Uterus (tissue), 4 donors: ENCODE measurements around the gene PTPRN. TPM values are rescaled to one million over a fixed set of nuclear protein-coding genes. Genes with fewer than 3 reads are reported as not detected.
A peak's percentile ranks its signal among the peaks of the same experiment; 100 is the strongest.

Experiments used
- DNase-seq, 2 donors: peaks; one replicate each; pipeline ENCODE4 v3.0.0-alpha.2; 2019 to 2020
- H3K27ac ChIP-seq, 2 donors: fragments of 200-600 bp; sonication (generic); 1 replicate in 1 of 2; 2 replicates in 1 of 2; pipeline ENCODE4 v1.5.1; 2016 to 2018
- H3K27me3 ChIP-seq, 2 donors: fragments of 200-600 bp; sonication (generic); one replicate each; pipeline ENCODE4 v1.5.1; 2018 to 2019; ENCODE audit warnings: control low read depth in 1 of 2
- H3K36me3 ChIP-seq, 2 donors: fragments of 200-600 bp; sonication (generic); one replicate each; pipeline ENCODE4 v1.5.1; 2019; ENCODE audit warnings: control low read depth in 1 of 2
- H3K4me1 ChIP-seq, 2 donors: fragments of 200-600 bp; sonication (generic); one replicate each; pipeline ENCODE4 v1.5.1; 2018 to 2019; ENCODE audit warnings: control low read depth in 1 of 2
- H3K4me3 ChIP-seq, 2 donors: fragments of 200-600 bp; sonication (generic); 1 replicate in 1 of 2; 2 replicates in 1 of 2; pipeline ENCODE4 v1.5.1; 2018 to 2019; ENCODE audit warnings: mild to moderate bottlenecking in 1 of 2
- H3K9me3 ChIP-seq, 2 donors: fragments of 200-600 bp; sonication (generic); one replicate each; pipeline ENCODE4 v1.5.1; 2019; ENCODE audit warnings: control low read depth in 1 of 2
- CTCF ChIP-seq, 4 experiments: fragments of 200-600 bp in 2 of 4; fragments of 450-650 bp in 2 of 4; sonication (generic) in 2 of 4; IDR thresholded peaks; one replicate each; pipeline ENCODE4 v1.5.1; 2016 to 2019; ENCODE audit warnings: antibody characterized with exemption in 4 of 4, mild to moderate bottlenecking in 2 of 4, moderate library complexity in 1 of 4
- POLR2A ChIP-seq, 2 donors: fragments of 450-650 bp; IDR thresholded peaks; one replicate each; pipeline ENCODE4 v1.6.1; 2016; ENCODE audit warnings: antibody characterized with exemption in 2 of 2, mild to moderate bottlenecking in 1 of 2, moderate library complexity in 1 of 2
- intact Hi-C: fragments of 100-400 bp; cut with DNase I; formaldehyde crosslinking; loops from one replicate; pipeline ENCODE4 v1.15.1; 2023; ENCODE audit warnings: low total_unique reads
- microRNA counts, 2 donors: library from miRNA; unstranded; fragments of <30 nt; microRNA quantifications; one replicate each; lab custom pipeline; 2016 to 2017
- microRNA-seq: library from miRNA; unstranded; fragments of <30 nt; microRNA quantifications from one replicate; pipeline ENCODE4, GENCODE V29; 2016; ENCODE audit warnings: borderline microRNAs expressed, borderline replicate concordance
- small RNA-seq: library from RNA; depleted of rRNA; stranded (forward); fragments of <200 nt; gene quantifications from one replicate; pipeline ENCODE3, GENCODE V24; 2016
- total RNA-seq, 4 donors: library from RNA; depleted of rRNA in 3 of 4; stranded (reverse); fragments of >200 nt in 3 of 4; gene quantifications; one replicate each; pipeline versions ENCODE4 v1.1.0 to v1.2.4, GENCODE V29; 2014 to 2023
- donor health status: DM: yes; HTN: yes; CAD: no.

The PTPRN gene
- total RNA-seq, 4 donors from 2014 or later = 0.21 to 0.55 TPM; not detected in 2

- Histone ChIP-seq H3K27me3 (no peaks in the 10 kb centered on the region), H3K4me1 (peaks cover 0 to 19% of the 10 kb centered on the region in 2 donors), H3K27ac (peak within 1 kb of the TSS; percentile 90 to 95), H3K36me3 (no peaks in the 10 kb centered on the region), H3K4me3 (peak within 1 kb of the TSS; percentile 81 to 86), H3K9me3 (no peaks in the 10 kb centered on the region)
- peak in 1 of 2 donors; percentile 86 for TF ChIP-seq POLR2A (IDR thresholded peaks at IDR 0.05)
- TF ChIP-seq CTCF (IDR thresholded peaks at IDR 0.05) = peak in 2 of 4 experiments; percentile 11 to 23
- peak; percentile 94 for DNase-seq
- intact Hi-C loops = no loop called here
These were observed 63.9 kb downstream of the PTPRN start, which contains the start of the genes GLB1L and STK16 for GRCh38 chr2:219245148-219245898. Gene GLB1L (minus strand): TSS chr2:219245444. CDS start chr2:219243573, 1,871 bp downstream. Gene STK16 (plus strand): TSS chr2:219245479. CDS start chr2:219246000, 521 bp downstream.

- Histone ChIP-seq H3K4me3 (peak overlapping the region; percentile 81 to 86), H3K27me3 (no peaks in the 10 kb centered on the region), H3K36me3 (no peaks in the 10 kb centered on the region), H3K27ac (peak overlapping the region; percentile 90 to 95), H3K4me1 (peaks cover 0 to 19% of the 10 kb centered on the region in 2 donors), H3K9me3 (no peaks in the 10 kb centered on the region)
- intact Hi-C loops = no loop called here
- TF ChIP-seq POLR2A (IDR thresholded peaks at IDR 0.05) = no peak
- DNase-seq = no peak
These were observed 64.4 kb downstream of the PTPRN start for GRCh38 chr2:219244789-219245147.

GRCh38 chr2:219243291-219243761 is 65.9 kb downstream of the PTPRN start:
- intact Hi-C loops = no loop called here
- DNase-seq = peak in 1 of 2 donors; percentile 45
- Histone ChIP-seq H3K4me3 (no peak overlapping the region), H3K27ac (peak overlapping the region in 1 of 2 donors; percentile 15), H3K4me1 (peaks cover 0 to 11% of the 10 kb centered on the region in 2 donors), H3K27me3 (no peaks in the 10 kb centered on the region), H3K9me3 (no peaks in the 10 kb centered on the region), H3K36me3 (no peaks in the 10 kb centered on the region)
- TF ChIP-seq POLR2A (IDR thresholded peaks at IDR 0.05) (no peak), CTCF (IDR thresholded peaks at IDR 0.05) (no peak)

MicroRNA genes within 50 kb of the gene (microRNA counts, 767-probe panel; counts per million panel counts)
- 0 counts per million in 2 donors for microRNA hsa-miR-153 (lab: Ali Mortazavi, UCI)

Small RNA genes within 50 kb of the gene (microRNA-seq; reads per million reads assigned to microRNA genes)
- not detected for gene MIR153-1

Small RNA genes within 50 kb of the gene (small RNA-seq; reads per million reads assigned to genes)
- not detected for gene AC053503.3
- gene MIR153-1 = not detected

Other genes starting within 250 kb of the PTPRN start
- under 1 TPM in 1 of 4 donors, not detected in 3; 0.83 TPM for gene IHH, start 248.5 kb downstream of the PTPRN start, total RNA-seq
- 100 to 1,000 TPM in 1 of 4 donors, 10 to 100 TPM in 3; 15.0 to 162 (median 18.1) TPM for gene NHEJ1, start 148.6 kb downstream of the PTPRN start, total RNA-seq
- gene SLC23A3, start 139.4 kb downstream of the PTPRN start, total RNA-seq = 1 to 10 TPM in 2 of 4 donors, under 1 TPM in 1, not detected in 1; 0.26 to 8.1 (median 1.8) TPM
- 10 to 100 TPM in 3 of 4 donors, 1 to 10 TPM in 1; 3.1 to 56.2 (median 35.8) TPM for gene CNPPD1, start 132.5 kb downstream of the PTPRN start, total RNA-seq
- 100 to 1,000 TPM in 1 of 4 donors, 10 to 100 TPM in 3; 18.2 to 216 (median 74.9) TPM for gene RETREG2, start 131.1 kb downstream of the PTPRN start, total RNA-seq
- gene ZFAND2B, start 102.6 kb downstream of the PTPRN start, total RNA-seq = 100 to 1,000 TPM in 1 of 4 donors, 10 to 100 TPM in 3; 21.7 to 212 (median 45.2) TPM
- 10 to 100 TPM in 3 of 4 donors, 1 to 10 TPM in 1; 7.1 to 37.6 (median 27.7) TPM for gene ABCB6, start 90.4 kb downstream of the PTPRN start, total RNA-seq
- gene ATG9A, start 79.8 kb downstream of the PTPRN start, total RNA-seq = 10 to 100 TPM; 21.5 to 53.5 (median 45.9) TPM
- gene ANKZF1, start 79.6 kb downstream of the PTPRN start, total RNA-seq = 10 to 100 TPM; 31.8 to 57.6 (median 38.7) TPM
- gene GLB1L, start 64.0 kb downstream of the PTPRN start, total RNA-seq = 10 to 100 TPM in 2 of 4 donors, 1 to 10 TPM in 2; 8.2 to 20.7 (median 10.9) TPM
- 10 to 100 TPM in 3 of 4 donors, 1 to 10 TPM in 1; 4.1 to 55.6 (median 18.0) TPM for gene STK16, start 63.9 kb downstream of the PTPRN start, total RNA-seq
- gene TUBA4B, start 56.2 kb downstream of the PTPRN start, total RNA-seq = under 1 TPM in 2 of 4 donors, not detected in 2; 0.43 to 0.83 TPM
- gene TUBA4A, start 55.5 kb downstream of the PTPRN start, total RNA-seq = 10 to 100 TPM in 2 of 4 donors, 1 to 10 TPM in 2; 3.7 to 32.3 (median 7.3) TPM
- 10 to 100 TPM; 32.1 to 92.1 (median 69.1) TPM for gene DNAJB2, start 30.0 kb downstream of the PTPRN start, total RNA-seq
- gene RESP18, start 23.3 kb upstream of the PTPRN start, total RNA-seq = not detected
- 10 to 100 TPM; 35.9 to 93.7 (median 47.5) TPM for gene DNPEP, start 78.5 kb upstream of the PTPRN start, total RNA-seq
- gene DES, start 109.0 kb upstream of the PTPRN start, total RNA-seq = 1,000 to 10,000 TPM in 2 of 4 donors, 100 to 1,000 TPM in 2; 578 to 3,551 (median 1,628) TPM
- 100 to 1,000 TPM in 1 of 4 donors, 10 to 100 TPM in 3; 22.9 to 318 (median 36.1) TPM for gene SPEG, start 125.4 kb upstream of the PTPRN start, total RNA-seq
- gene GMPPA, start 189.5 kb upstream of the PTPRN start, total RNA-seq = 10 to 100 TPM; 14.1 to 39.5 (median 27.6) TPM
- gene ASIC4, start 205.1 kb upstream of the PTPRN start, total RNA-seq = under 1 TPM in 2 of 4 donors, not detected in 2; 0.21 to 0.30 TPM
- 100 to 1,000 TPM in 1 of 4 donors, 10 to 100 TPM in 3; 16.5 to 194 (median 42.5) TPM for gene CHPF, start 234.4 kb upstream of the PTPRN start, total RNA-seq
- gene TMEM198, start 234.6 kb upstream of the PTPRN start, total RNA-seq = 1 to 10 TPM in 2 of 4 donors, under 1 TPM in 1, not detected in 1; 0.77 to 5.3 (median 5.1) TPM